K562 (cell line): ENCODE data around the gene FKBP8. TPM values are rescaled to one million over a fixed set of nuclear protein-coding genes. Genes with fewer than 3 reads are reported as not detected.

Experiments
- ATAC-seq: fragments of 200-7000 bp; cut with Tn5 transposase; 3 replicates; pipeline ENCODE4 v1.9.1; 2020; ENCODE audit warnings: moderate library complexity
- BruUV-seq: library from RNA; stranded (reverse); fragments of 400-500 nt; replicated peaks from 2 replicates; lab custom pipeline; 2021; lab: Mats Ljungman, UMichigan
- CTCF ChIA-PET: fragments of 300-600 bp; formaldehyde crosslinking; extraction: SDS; loops from one replicate; lab custom pipeline; 2021; ENCODE audit warnings: low intra/inter-chr PET ratio; lab: Yijun Ruan, JAX
- POLR2A ChIA-PET: fragments of 300-600, 350-650 bp; sonication (Branson Sonifier 250); formaldehyde crosslinking; extraction: SDS; loops from one replicate; lab custom pipeline; 2021; ENCODE audit warnings: antibody characterized with exemption, inconsistent platforms; lab: Yijun Ruan, JAX
- DNase-seq, 4 experiments: peaks; one replicate each; pipeline versions ENCODE4 v3.0.0 to v3.0.0-alpha.2; 2011 to 2018; ENCODE audit warnings: low spot score in 3 of 4, mixed read lengths in 3 of 4; ENCODE audit errors: extremely low read depth in 1 of 4
- FAIRE-seq: peaks from 2 replicates; lab custom pipeline; 2011; peaks lifted over from hg19 to GRCh38; lab: Jason Lieb, UNC
- H2AFZ ChIP-seq: 2 replicates; pipeline ENCODE4 v1.6.0; 2011; ENCODE audit warnings: low read depth, low read length, control low read depth, inconsistent platforms
- H3K27ac ChIP-seq: fragments of 200-600 bp; 3 replicates; pipeline ENCODE4 v1.8.0; 2011; ENCODE audit warnings: low read depth, mild to moderate bottlenecking, control low read depth, inconsistent platforms, low read length, moderate library complexity, mixed read lengths; ENCODE audit errors: extremely low read depth
- H3K27me3 ChIP-seq, 2 experiments: fragments of 300-600 bp in 1 of 2; 2 replicates in 1 of 2; 3 replicates in 1 of 2; pipeline versions ENCODE4 v1.6.0 to v1.8.0; 2011; ENCODE audit warnings: inconsistent platforms in 2 of 2, low read length in 2 of 2, mild to moderate bottlenecking in 1 of 2, mixed read lengths in 1 of 2, moderate library complexity in 1 of 2; ENCODE audit not compliant: control insufficient read depth in 2 of 2, insufficient read depth in 2 of 2
- H3K36me3 ChIP-seq: fragments of 300-600 bp; 3 replicates; pipeline ENCODE4 v1.8.0; 2011; ENCODE audit warnings: mild to moderate bottlenecking, low read length, inconsistent platforms; ENCODE audit not compliant: control insufficient read depth, insufficient read depth
- H3K4me1 ChIP-seq, 2 experiments: fragments of 200-600 bp in 1 of 2; replicated peaks in 1 of 2; 2 replicates in 1 of 2; 3 replicates in 1 of 2; pipeline versions ENCODE4 v1.5.1 to v1.8.0; 2011; ENCODE audit warnings: inconsistent platforms in 2 of 2, low read length in 2 of 2, mild to moderate bottlenecking in 1 of 2, mixed read lengths in 1 of 2, moderate library complexity in 1 of 2; ENCODE audit not compliant: control insufficient read depth in 2 of 2, insufficient read depth in 2 of 2
- H3K4me2 ChIP-seq: 2 replicates; pipeline ENCODE4 v1.6.1; 2011; ENCODE audit warnings: low read length, control low read depth, inconsistent platforms, mixed read lengths; ENCODE audit not compliant: insufficient read depth
- H3K4me3 ChIP-seq: fragments of 200-600 bp; sonication (generic), shearing (Covaris generic); 2 replicates; pipeline ENCODE4 v1.5.1; 2016; ENCODE audit warnings: control low read depth, inconsistent platforms
- H3K79me2 ChIP-seq: fragments of 200-600 bp; 3 replicates; pipeline ENCODE4 v1.8.0; 2011; ENCODE audit warnings: low read length, inconsistent platforms; ENCODE audit not compliant: control insufficient read depth, insufficient read depth
- H3K9ac ChIP-seq, 2 experiments: 2 replicates each; pipeline versions ENCODE4 v1.6.0 to v1.6.1; 2011; ENCODE audit warnings: low read depth in 2 of 2, low read length in 2 of 2, control low read depth in 1 of 2, inconsistent platforms in 1 of 2, mild to moderate bottlenecking in 1 of 2, mixed read lengths in 1 of 2; ENCODE audit not compliant: insufficient read depth in 1 of 2
- H3K9me1 ChIP-seq: one replicate; pipeline ENCODE4 v1.6.0; 2011; ENCODE audit warnings: inconsistent platforms, mild to moderate bottlenecking, low read length, moderate library complexity; ENCODE audit not compliant: control insufficient read depth, insufficient read depth
- H3K9me3 ChIP-seq: replicated peaks from 2 replicates; pipeline ENCODE4 v1.5.1; 2011; ENCODE audit warnings: low read depth, low read length, inconsistent platforms; ENCODE audit not compliant: control insufficient read depth, insufficient read depth
- H4K20me1 ChIP-seq: replicated peaks from 2 replicates; pipeline ENCODE4 v1.6.1; 2011; ENCODE audit warnings: low read length, inconsistent platforms, mixed read lengths; ENCODE audit not compliant: control insufficient read depth, insufficient read depth
- SRSF9 ChIP-seq: fragments of 200-400 bp; formaldehyde crosslinking; IDR thresholded peaks from 2 replicates; pipeline ENCODE4 v1.6.1; 2017; ENCODE audit warnings: low read depth, low read length, borderline replicate concordance
- whole genome bisulfite sequencing: fragments of 100-300 bp; shearing (Covaris generic); methylation state at CpG from one replicate; pipeline ENCODE4 v1.1.6; 2016; ENCODE audit warnings: low coverage, mixed read lengths; ENCODE audit not compliant: insufficient coverage; ENCODE audit errors: missing lambda C conversion rate; 5-methylcytosine and 5-hydroxymethylcytosine counted together
- in situ Hi-C: fragments of 300-500 bp; cut with MboI; formaldehyde crosslinking; loops from 4 replicates; pipeline ENCODE4 v1.15.0; 2018; ENCODE audit warnings: inconsistent platforms, mixed read lengths
- intact Hi-C: fragments of 100-400 bp; cut with micrococcal nuclease; formaldehyde crosslinking; loops from 2 replicates; pipeline ENCODE4 v1.14.2; 2022
- polyA plus RNA-seq, 8 experiments: library from polyadenylated mRNA; depleted of rRNA in 4 of 8; stranded (reverse) in 5 of 8; unstranded in 3 of 8; fragments of >200 nt; fragmentation: Nextera tagmentation in 2 of 8; fragmentation: Illumina TruSeq in 1 of 8; extraction: Ambion mirVana in 2 of 8; extraction: Trizol in 1 of 8; gene quantifications; 2 replicates each; pipeline versions ENCODE4 v1.2.1 to v1.2.3, GENCODE V29; 2011 to 2014; ENCODE audit warnings: inconsistent platforms in 1 of 8, missing spikeins in 1 of 8
- total RNA-seq, 7 experiments: library from RNA; depleted of rRNA in 6 of 7; stranded (reverse); fragments of >200 nt in 6 of 7; fragmentation: Illumina TruSeq in 2 of 7; extraction: Trizol in 2 of 7; gene quantifications; 2 replicates each; pipeline versions ENCODE4 v1.2.1 to v1.2.3, GENCODE V29; 2011 to 2021; ENCODE audit warnings: low replicate concordance in 1 of 7
- TF ChIP-seq, protein P1 (sequence below), 2 experiments: fragments of 450-650 bp in 1 of 2; sonication (generic) in 1 of 2; formaldehyde crosslinking in 1 of 2; IDR thresholded peaks; 2 replicates each; pipeline versions ENCODE4 v1.7.1 to v1.9.0; 2016 to 2022; ENCODE audit warnings: inconsistent platforms in 1 of 2, mild to moderate bottlenecking in 1 of 2, missing genetic modification reagents in 1 of 2

Gene FKBP8
- total and polyA plus RNA-seq, 9 of the 15 experiments (the other 6 are each of a cell fraction or from before 2014, with no cell fraction given), result 0.46 to 236 (median 104) TPM

GRCh38 chr19:18508585-18508984 is 34.8 kb downstream of the FKBP8 start:
- WGBS, result 83% methylated on average over 7 of the region's 7 CpGs
- peaks cover 31% of the 10 kb centered on the region for H3K9me1 ChIP-seq
- H3K4me3 ChIP-seq, result no peak overlapping the region
- intact Hi-C loops, result no loop called here
- ATAC-seq, result no peak
- TF ChIP-seq, protein P1, sequence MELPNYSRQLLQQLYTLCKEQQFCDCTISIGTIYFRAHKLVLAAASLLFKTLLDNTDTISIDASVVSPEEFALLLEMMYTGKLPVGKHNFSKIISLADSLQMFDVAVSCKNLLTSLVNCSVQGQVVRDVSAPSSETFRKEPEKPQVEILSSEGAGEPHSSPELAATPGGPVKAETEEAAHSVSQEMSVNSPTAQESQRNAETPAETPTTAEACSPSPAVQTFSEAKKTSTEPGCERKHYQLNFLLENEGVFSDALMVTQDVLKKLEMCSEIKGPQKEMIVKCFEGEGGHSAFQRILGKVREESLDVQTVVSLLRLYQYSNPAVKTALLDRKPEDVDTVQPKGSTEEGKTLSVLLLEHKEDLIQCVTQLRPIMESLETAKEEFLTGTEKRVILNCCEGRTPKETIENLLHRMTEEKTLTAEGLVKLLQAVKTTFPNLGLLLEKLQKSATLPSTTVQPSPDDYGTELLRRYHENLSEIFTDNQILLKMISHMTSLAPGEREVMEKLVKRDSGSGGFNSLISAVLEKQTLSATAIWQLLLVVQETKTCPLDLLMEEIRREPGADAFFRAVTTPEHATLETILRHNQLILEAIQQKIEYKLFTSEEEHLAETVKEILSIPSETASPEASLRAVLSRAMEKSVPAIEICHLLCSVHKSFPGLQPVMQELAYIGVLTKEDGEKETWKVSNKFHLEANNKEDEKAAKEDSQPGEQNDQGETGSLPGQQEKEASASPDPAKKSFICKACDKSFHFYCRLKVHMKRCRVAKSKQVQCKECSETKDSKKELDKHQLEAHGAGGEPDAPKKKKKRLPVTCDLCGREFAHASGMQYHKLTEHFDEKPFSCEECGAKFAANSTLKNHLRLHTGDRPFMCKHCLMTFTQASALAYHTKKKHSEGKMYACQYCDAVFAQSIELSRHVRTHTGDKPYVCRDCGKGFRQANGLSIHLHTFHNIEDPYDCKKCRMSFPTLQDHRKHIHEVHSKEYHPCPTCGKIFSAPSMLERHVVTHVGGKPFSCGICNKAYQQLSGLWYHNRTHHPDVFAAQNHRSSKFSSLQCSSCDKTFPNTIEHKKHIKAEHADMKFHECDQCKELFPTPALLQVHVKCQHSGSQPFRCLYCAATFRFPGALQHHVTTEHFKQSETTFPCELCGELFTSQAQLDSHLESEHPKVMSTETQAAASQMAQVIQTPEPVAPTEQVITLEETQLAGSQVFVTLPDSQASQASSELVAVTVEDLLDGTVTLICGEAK (IDR thresholded peaks at IDR 0.05), result peak; percentile 80
- TF ChIP-seq, protein P1 (CRISPR knock-in tag; IDR thresholded peaks at IDR 0.05), result peak; percentile 46; the same call in 1 of the 2 replicates
- TF ChIP-seq SRSF9, result no peak
- in situ Hi-C loops, result no loop called here
- POLR2A ChIA-PET, result interaction anchor here (0.6 to 9.2 kb wide), 5 partner anchors 11 to 25 kb away, joined by 3 to 84 read pairs (median 4); partner anchors contain the start of gene ELL
- no peaks in the 10 kb centered on the region for H3K9me3 ChIP-seq
- peaks cover 23 to 57% of the 10 kb centered on the region in 2 experiments for H3K4me1 ChIP-seq
- H3K79me2 ChIP-seq, result peaks cover 96% of the 10 kb centered on the region
- H2AFZ ChIP-seq, result no peak overlapping the region
- H3K4me2 ChIP-seq, result no peak overlapping the region
- DNase-seq, result no peak
- H3K9ac ChIP-seq, result peak overlapping the region in 1 of 2 experiments; percentile 76; a peak in 2 of 4 replicates
- no TSS peak for BruUV-seq
- H4K20me1 ChIP-seq, result peaks cover 78% of the 10 kb centered on the region
- H3K27ac ChIP-seq, result peak overlapping the region; percentile 46; the same call in 2 of the 3 replicates
- no peaks in the 10 kb centered on the region for H3K27me3 ChIP-seq
- peaks cover 3% of the 10 kb centered on the region; the same call in 2 of the 3 replicates for H3K36me3 ChIP-seq
- CTCF ChIA-PET, result no interaction called here
- FAIRE-seq, result no peak
